Fibroblast of mammary gland (primary cell): Measurements from ENCODE around the gene EEF1B2.
A peak's percentile ranks its signal among the peaks of the same experiment; 100 is the strongest.

Experiments
- DNase-seq: peaks from one replicate; pipeline ENCODE4 v3.0.0-alpha.2; 2010; ENCODE audit warnings: low read depth
- H3K4me3 ChIP-seq: 2 replicates; pipeline ENCODE4 v1.5.1; 2011; ENCODE audit warnings: low read depth, mild to moderate bottlenecking, low read length, moderate library complexity; ENCODE audit not compliant: control insufficient read depth
- CTCF ChIP-seq: conservative IDR thresholded peaks from 2 replicates; pipeline ENCODE4 v1.5.1; 2011; ENCODE audit warnings: low read depth, low read length, inconsistent platforms; ENCODE audit not compliant: control insufficient read depth, insufficient read depth

EEF1B2 gene

DNA sequence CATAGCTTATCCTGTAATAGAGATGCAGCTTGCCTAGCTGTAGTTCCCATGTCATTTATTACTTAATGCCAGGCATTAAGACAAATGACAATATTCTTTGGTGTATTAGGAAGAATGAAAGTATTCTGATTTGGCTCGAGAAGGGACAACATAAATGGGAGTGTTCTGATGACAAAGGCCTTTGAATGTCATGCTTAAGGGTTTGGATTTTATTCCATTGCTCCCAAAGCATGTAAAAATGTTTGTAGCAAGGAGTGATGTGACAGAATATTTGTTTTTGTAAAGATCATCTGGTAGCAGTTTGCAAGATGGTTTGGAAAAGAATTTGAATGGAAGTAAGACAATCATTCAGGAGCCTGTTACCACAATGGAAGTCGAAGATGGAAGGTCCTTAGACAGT lies 30.4 kb downstream of the EEF1B2 start:
- DNase-seq = no peak
- no peak for TF ChIP-seq CTCF
- H3K4me3 ChIP-seq = no peak overlapping the region

DNA sequence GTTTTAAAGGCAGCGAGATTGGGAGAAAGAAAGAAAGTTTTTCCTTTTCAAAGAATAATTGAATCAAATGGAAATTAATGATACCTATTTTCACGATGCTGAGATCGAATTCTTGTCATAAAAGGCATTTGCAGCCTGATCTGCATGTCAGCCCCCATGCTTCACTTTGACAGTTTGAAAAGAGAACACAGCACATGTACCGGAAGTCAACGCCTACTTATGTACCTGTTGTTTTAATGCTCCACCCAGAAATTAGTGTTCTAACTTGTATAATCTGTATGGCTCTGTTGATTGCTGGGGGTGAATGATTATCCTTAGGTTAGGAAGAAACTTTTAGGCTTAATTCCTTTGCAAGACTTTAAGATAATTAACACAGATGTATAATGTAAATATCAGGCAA lies 31.0 kb downstream of the EEF1B2 start:
- no peak overlapping the region for H3K4me3 ChIP-seq
- no peak for DNase-seq
- no peak for TF ChIP-seq CTCF

GRCh38 chr2:206192157-206192556 lies 32.5 kb downstream of the EEF1B2 start:
- no peak overlapping the region for H3K4me3 ChIP-seq
- no peak for DNase-seq
- TF ChIP-seq CTCF = no peak

GRCh38 chr2:206193671-206194357 lies 34.1 kb downstream of the EEF1B2 start:
- DNase-seq = no peak
- TF ChIP-seq CTCF = no peak
- no peak overlapping the region for H3K4me3 ChIP-seq

GRCh38 chr2:206198677-206199076 lies 39.0 kb downstream of the EEF1B2 start:
- no peak for TF ChIP-seq CTCF
- DNase-seq = peak; percentile 70

GRCh38 chr2:206201075-206201848 lies 41.6 kb downstream of the EEF1B2 start:
- no peak overlapping the region for H3K4me3 ChIP-seq
- no peak for DNase-seq
- no peak for TF ChIP-seq CTCF

More at GRCh38 chr2:206198677-206199076, 39.0 kb downstream of the EEF1B2 start:
- H3K4me3 ChIP-seq = no peak overlapping the region
